Stomach (tissue), 9 donors: Measurements from ENCODE around the gene KLHL28. TPM values are rescaled to one million over a fixed set of nuclear protein-coding genes. Genes with fewer than 3 reads are reported as not detected.

Experiments used
- DNase-seq, 2 donors: peaks; one replicate each; pipeline versions ENCODE4 v3.0.0 to v3.0.0-alpha.2; 2013 to 2019
- H3K27ac ChIP-seq, 5 donors: fragments of 200-600 bp in 4 of 5; sonication (generic) in 4 of 5; one replicate each; pipeline ENCODE4 v1.5.1; 2013 to 2019; ENCODE audit warnings: mild to moderate bottlenecking in 1 of 5, moderate library complexity in 1 of 5
- H3K27me3 ChIP-seq, 3 donors: fragments of 200-600 bp; sonication (generic); one replicate each; pipeline ENCODE4 v1.5.1; 2017 to 2019; ENCODE audit warnings: mixed run types in 1 of 3
- H3K36me3 ChIP-seq, 4 donors: fragments of 200-600 bp; sonication (generic); 1 replicate in 3 of 4; 2 replicates in 1 of 4; pipeline ENCODE4 v1.5.1; 2016 to 2019
- H3K4me1 ChIP-seq, 4 donors: fragments of 200-600 bp; sonication (generic); one replicate each; pipeline ENCODE4 v1.5.1; 2016 to 2019
- H3K4me3 ChIP-seq, 4 donors: fragments of 200-600 bp; sonication (generic) in 3 of 4; one replicate each; pipeline ENCODE4 v1.5.1; 2016 to 2019; ENCODE audit warnings: mild to moderate bottlenecking in 1 of 4
- H3K9me3 ChIP-seq, 4 donors: fragments of 200-600 bp; sonication (generic); one replicate each; pipeline ENCODE4 v1.5.1; 2016 to 2019
- EP300 ChIP-seq: sonication (generic); formaldehyde crosslinking; IDR thresholded peaks from one replicate; pipeline ENCODE4 v1.6.1; 2017; ENCODE audit warnings: antibody characterized with exemption
- POLR2A ChIP-seq, 4 donors: fragments of 450-650 bp; IDR thresholded peaks; one replicate each; pipeline ENCODE4 v1.6.1; 2016; ENCODE audit warnings: antibody characterized with exemption in 4 of 4, control low read depth in 2 of 4, mild to moderate bottlenecking in 1 of 4, moderate library complexity in 1 of 4
- POLR2AphosphoS5 ChIP-seq, 3 donors: sonication (generic); formaldehyde crosslinking; IDR thresholded peaks; one replicate each; pipeline ENCODE4 v1.6.1; 2016; ENCODE audit warnings: antibody characterized with exemption in 3 of 3
- WGBS, 5 donors: extraction: QIAGEN DNeasy Blood & Tissue Kit in 3 of 5; methylation state at CpG; one replicate each; pipeline versions ENCODE4 v1.1.5 to v1.1.7; 2013 to 2018; 5-methylcytosine and 5-hydroxymethylcytosine counted together
- intact Hi-C: fragments of 100-400 bp; cut with DNase I; formaldehyde crosslinking; loops from one replicate; pipeline ENCODE4 v1.15.1; 2023; ENCODE audit warnings: low total_unique reads
- polyA plus RNA-seq, 3 donors: library from polyadenylated mRNA; stranded (reverse); fragments of 200-250 nt; gene quantifications; one replicate each; pipeline ENCODE4 v1.2.3, GENCODE V29; 2013
- total RNA-seq, 5 donors: library from RNA; depleted of rRNA; stranded (reverse); fragments of >200 nt; gene quantifications; one replicate each; pipeline versions ENCODE4 v1.1.0 to v1.2.3, GENCODE V29; 2014 to 2016
- TF ChIP-seq, protein P1 (sequence below), 7 experiments: fragments of 450-650 bp in 4 of 7; fragments of 200-600 bp in 3 of 7; sonication (generic) in 3 of 7; IDR thresholded peaks; one replicate each; pipeline ENCODE4 v1.5.1; 2016 to 2019; ENCODE audit warnings: antibody characterized with exemption in 7 of 7, control low read depth in 2 of 7, mild to moderate bottlenecking in 1 of 7
- donor health status: healthy with polysubstance abuse.
- donor health status: Bipolar disorder and iron deficiency.
- donor health status: healthy.

The KLHL28 gene
- total and polyA plus RNA-seq, 8 donors: 1.5 to 20.6 (median 7.0) TPM

DNA sequence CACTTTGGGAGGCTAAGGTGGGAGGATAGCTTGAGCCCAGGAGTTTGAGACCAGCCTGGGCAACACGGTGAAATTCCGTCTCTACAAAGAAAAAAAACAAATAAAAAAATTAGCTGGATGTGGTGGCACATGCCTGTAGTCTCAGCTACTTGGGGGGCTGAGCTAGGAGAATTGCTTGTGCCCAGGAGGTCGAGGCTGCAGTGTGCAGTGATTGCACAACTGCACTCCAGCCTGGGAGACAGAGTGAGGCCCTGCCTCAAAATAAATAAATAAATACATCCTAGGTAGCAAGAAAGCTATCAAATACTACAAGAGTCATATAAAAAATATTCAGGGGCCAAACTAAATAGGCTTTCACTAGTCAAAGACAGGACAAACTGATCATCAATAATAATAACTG, 6.2 kb downstream of the KLHL28 start:
- TF ChIP-seq POLR2A (IDR thresholded peaks at IDR 0.05): no peak
- no peak for TF ChIP-seq EP300
- TF ChIP-seq POLR2AphosphoS5 (IDR thresholded peaks at IDR 0.05): no peak
- TF ChIP-seq, protein P1, sequence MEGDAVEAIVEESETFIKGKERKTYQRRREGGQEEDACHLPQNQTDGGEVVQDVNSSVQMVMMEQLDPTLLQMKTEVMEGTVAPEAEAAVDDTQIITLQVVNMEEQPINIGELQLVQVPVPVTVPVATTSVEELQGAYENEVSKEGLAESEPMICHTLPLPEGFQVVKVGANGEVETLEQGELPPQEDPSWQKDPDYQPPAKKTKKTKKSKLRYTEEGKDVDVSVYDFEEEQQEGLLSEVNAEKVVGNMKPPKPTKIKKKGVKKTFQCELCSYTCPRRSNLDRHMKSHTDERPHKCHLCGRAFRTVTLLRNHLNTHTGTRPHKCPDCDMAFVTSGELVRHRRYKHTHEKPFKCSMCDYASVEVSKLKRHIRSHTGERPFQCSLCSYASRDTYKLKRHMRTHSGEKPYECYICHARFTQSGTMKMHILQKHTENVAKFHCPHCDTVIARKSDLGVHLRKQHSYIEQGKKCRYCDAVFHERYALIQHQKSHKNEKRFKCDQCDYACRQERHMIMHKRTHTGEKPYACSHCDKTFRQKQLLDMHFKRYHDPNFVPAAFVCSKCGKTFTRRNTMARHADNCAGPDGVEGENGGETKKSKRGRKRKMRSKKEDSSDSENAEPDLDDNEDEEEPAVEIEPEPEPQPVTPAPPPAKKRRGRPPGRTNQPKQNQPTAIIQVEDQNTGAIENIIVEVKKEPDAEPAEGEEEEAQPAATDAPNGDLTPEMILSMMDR (IDR thresholded peaks at IDR 0.05): no peak
- intact Hi-C loops: no loop called here
- 69 to 89% (median 80%) methylated on average over 3 of the region's 3 CpGs for WGBS, 5 donors
- no peaks in the 10 kb centered on the region for H3K9me3 ChIP-seq
- peaks cover 0 to 8% (median 7%) of the 10 kb centered on the region in 4 donors for H3K36me3 ChIP-seq
- no peak overlapping the region for H3K27ac ChIP-seq
- H3K27me3 ChIP-seq: no peaks in the 10 kb centered on the region
- no peak for DNase-seq
- peaks cover 10 to 67% (median 34%) of the 10 kb centered on the region in 4 donors for H3K4me1 ChIP-seq
- H3K4me3 ChIP-seq: no peak overlapping the region

DNA sequence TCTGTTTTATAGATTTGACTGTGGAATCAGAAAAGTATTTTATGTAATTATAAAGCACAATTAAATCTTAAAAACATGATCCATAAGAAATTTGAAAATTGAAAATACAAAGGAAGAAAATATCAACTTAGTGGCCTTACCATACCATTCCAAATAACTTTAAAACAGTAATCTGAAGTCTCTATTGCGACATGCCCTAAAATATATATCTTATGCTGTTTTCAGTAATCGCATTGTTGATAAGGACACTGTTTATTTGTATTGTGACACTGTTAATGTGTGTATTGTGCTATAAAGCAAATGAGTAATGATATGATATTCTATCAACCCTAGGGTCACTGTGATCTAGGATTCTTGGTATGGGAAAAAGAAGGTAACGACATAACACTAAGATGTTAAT, 7.0 kb downstream of the KLHL28 start:
- intact Hi-C loops: no loop called here
- peaks cover 0 to 8% (median 7%) of the 10 kb centered on the region in 4 donors for H3K36me3 ChIP-seq
- DNase-seq: no peak
- TF ChIP-seq, protein P1 (IDR thresholded peaks at IDR 0.05): no peak
- TF ChIP-seq POLR2AphosphoS5 (IDR thresholded peaks at IDR 0.05): no peak
- TF ChIP-seq EP300: no peak
- TF ChIP-seq POLR2A (IDR thresholded peaks at IDR 0.05): no peak
- WGBS, 5 donors: 78 to 86% (median 80%) methylated on average over 3 of the region's 3 CpGs
- no peaks in the 10 kb centered on the region for H3K27me3 ChIP-seq
- no peak overlapping the region for H3K4me3 ChIP-seq
- peaks cover 3 to 64% (median 28%) of the 10 kb centered on the region in 4 donors for H3K4me1 ChIP-seq
- H3K27ac ChIP-seq: no peak overlapping the region
- no peaks in the 10 kb centered on the region for H3K9me3 ChIP-seq

DNA sequence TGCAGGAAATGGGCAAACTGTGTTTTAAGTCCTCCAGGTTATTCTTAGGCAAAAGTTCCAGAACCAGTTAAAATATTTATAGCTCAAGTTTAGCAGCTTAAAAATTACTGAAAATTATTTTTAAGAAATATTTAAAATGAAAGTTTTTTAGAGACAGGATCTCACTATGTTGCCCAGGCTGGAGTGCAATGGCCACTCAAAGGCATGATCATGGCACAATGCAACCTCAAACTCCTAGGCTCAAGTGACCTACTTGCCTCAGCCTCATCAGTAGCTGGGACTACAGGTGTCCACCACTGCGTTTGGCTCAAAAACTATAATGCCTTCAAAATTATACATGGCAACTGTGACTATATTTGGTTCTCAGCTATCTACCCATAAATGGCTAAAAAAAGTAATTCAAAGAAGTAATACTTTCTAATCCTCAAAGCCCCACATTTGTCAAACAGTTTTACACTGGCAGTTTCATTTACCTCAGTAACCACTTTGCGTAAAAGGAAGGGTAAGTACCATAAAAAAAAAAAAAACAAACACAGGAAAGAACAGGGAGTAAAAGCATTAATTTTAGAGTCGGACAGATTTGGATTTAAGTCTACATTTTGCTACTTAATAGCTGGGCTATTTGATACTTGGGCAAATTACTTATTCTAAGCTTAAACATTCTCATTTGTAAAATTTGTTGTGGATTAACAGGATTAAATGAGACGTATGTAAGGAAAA, 9.2 kb downstream of the KLHL28 start:
- H3K4me3 ChIP-seq: no peak overlapping the region
- H3K27me3 ChIP-seq: no peaks in the 10 kb centered on the region
- no peak for DNase-seq
- 79 to 89% (median 86%) methylated on average over 4 of the region's 4 CpGs for WGBS, 5 donors
- intact Hi-C loops: no loop called here
- peaks cover 0 to 8% (median 7%) of the 10 kb centered on the region in 4 donors for H3K36me3 ChIP-seq
- no peak overlapping the region for H3K27ac ChIP-seq
- no peaks in the 10 kb centered on the region for H3K9me3 ChIP-seq
- TF ChIP-seq, protein P1 (IDR thresholded peaks at IDR 0.05): no peak
- TF ChIP-seq POLR2A (IDR thresholded peaks at IDR 0.05) (no peak), POLR2AphosphoS5 (IDR thresholded peaks at IDR 0.05) (no peak), EP300 (no peak)
- peaks cover 0 to 42% (median 15%) of the 10 kb centered on the region in 4 donors for H3K4me1 ChIP-seq

DNA sequence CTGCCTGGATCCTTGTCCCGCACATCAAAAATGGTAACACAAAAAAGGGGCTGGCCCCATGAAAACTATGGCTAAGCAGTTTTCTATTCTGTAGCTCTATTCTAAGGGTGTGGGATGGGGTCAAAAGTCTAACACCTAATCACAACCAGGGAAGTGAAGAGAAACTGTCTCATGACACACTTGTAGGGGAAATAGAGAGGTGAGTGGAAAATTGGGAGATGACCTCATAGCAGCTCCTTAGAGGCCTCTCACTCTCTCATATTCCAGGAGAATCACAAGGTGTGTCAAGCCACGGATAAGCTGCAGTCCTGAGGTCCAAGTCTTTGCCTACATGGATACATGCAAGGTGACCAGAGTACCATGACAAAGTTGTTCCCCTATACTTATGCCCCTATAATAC, 10.7 kb downstream of the KLHL28 start:
- TF ChIP-seq POLR2A (IDR thresholded peaks at IDR 0.05): no peak
- TF ChIP-seq EP300: no peak
- TF ChIP-seq POLR2AphosphoS5 (IDR thresholded peaks at IDR 0.05): no peak
- TF ChIP-seq, protein P1 (IDR thresholded peaks at IDR 0.05): no peak
- DNase-seq: no peak
- Histone ChIP-seq H3K4me1 (peaks cover 0 to 28% (median 10%) of the 10 kb centered on the region in 4 donors), H3K27ac (no peak overlapping the region), H3K27me3 (no peaks in the 10 kb centered on the region), H3K4me3 (no peak overlapping the region), H3K36me3 (peaks cover 0 to 8% (median 7%) of the 10 kb centered on the region in 4 donors), H3K9me3 (no peaks in the 10 kb centered on the region)
- intact Hi-C loops: no loop called here
- 77 to 95% (median 90%) methylated on average over 2 of the region's 2 CpGs for WGBS, 5 donors
